HG02678 (cell line): ENCODE results near the gene RGL4.
A peak's percentile ranks its signal among the peaks of the same experiment; 100 is the strongest.

Experiments
- ATAC-seq: cut with Tn5 transposase; IDR thresholded peaks from one replicate; pipeline ENCODE4 v1.9.1; 2021; ENCODE audit warnings: mild to moderate bottlenecking, moderate library complexity; ENCODE audit not compliant: unreplicated experiment

Gene RGL4

DNA sequence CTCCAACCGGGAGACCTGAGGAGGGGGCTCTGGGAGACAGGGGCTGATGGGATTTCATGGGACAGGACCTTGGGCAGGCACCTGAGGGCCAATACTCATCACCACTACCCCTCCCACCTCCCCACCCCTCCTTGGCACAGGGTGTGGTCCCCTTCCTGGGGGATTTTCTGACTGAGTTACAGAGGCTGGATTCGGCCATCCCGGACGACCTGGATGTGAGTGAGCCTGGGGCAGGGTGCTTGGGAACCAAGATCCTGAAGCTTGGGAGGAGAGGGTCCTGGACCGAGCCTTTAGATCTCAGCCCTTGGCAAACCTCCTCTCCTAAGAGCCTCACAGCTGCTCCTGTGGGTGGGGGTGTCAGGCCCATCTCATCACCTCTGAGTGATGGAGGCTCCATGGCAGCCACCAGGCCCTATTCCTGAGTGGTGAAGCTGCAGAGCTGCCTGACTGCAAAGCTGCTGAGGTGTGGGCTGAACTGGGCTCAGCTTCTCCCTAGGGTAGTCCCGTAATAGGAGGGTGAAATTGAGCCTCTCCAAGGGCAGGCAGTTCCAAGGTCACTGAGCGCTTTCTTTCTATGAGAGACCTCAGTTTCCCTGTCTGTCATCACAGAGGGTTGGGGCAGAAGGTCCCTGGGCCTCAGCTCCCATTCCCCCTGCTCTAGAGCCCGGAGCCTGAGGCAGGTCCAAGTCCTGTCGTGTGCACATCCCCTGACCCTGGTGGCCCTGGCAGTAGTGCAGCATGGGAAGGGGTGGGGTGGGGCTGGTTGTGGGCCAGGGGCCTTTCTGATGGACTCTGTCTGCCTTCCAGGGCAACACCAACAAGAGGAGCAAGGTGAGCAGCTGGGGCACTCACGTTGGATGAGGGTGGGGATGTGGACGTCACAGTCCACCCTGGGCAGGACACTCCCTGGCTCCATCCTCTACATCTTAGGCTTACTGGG is 6.5 kb downstream of the RGL4 start:
- ATAC-seq = no peak

- ATAC-seq = no peak
These were observed 7.3 kb downstream of the RGL4 start for GRCh38 chr22:23698094-23698493.

GRCh38 chr22:23698673-23699235 is 7.9 kb downstream of the RGL4 start:
- no peak for ATAC-seq

DNA sequence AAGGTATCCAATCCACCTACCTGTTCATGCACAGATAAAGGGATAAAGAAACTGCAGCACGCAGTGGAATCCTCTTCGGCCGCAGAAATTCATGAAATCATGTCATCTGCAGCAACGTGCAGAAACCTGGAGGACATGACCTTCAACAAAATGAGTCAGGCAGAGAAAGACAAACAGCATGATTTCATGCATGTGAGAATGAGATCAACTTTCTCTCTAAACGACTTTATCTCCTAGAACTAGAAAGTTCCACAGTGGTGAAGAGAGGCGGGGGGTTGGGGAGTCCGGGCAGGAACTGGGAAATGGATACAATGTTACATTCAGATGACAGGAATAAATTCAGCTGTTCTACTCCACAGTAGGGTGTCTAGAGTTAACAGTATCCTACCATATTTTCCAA is 9.9 kb downstream of the RGL4 start:
- ATAC-seq = no peak

- no peak for ATAC-seq
These were observed 13.2 kb downstream of the RGL4 start for GRCh38 chr22:23704062-23704461.

GRCh38 chr22:23704829-23705228 is 14.0 kb downstream of the RGL4 start:
- ATAC-seq = no peak

DNA sequence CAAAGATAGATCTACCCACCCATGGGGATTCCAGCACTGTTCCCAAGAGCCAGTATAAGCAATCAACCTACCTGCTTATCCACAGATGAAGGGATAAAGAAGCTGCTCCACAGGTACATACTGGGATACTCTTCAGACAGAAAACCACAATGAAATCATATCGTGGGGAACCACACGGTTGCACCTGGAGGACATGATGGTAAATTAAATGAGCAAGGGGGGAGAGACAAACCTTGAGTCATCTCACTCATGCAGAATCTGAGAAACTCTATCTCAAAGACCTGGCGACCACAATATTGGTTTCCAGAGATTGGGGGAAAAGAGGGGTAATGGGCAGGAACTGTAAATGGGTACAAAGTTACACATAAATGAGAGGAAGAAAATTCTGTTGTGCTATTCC is 14.5 kb downstream of the RGL4 start:
- no peak for ATAC-seq

DNA sequence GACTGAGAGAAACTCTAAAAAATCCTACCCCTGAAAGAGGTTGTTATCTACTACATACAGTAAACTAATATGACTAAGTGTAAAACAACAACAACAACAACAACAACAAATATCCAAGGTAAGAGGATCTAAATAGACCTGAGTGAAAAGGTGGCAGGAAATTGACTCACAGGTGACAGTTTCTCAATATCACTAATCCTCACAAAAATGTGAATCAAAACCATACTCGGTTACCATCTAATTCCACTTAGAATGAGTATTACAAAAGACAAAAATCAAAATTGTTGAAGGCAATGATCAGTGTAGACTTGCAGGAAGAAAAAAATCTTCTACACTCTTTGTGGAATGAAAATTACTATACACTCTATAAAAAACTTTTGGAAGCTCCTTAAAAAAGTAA is 17.5 kb downstream of the RGL4 start:
- ATAC-seq = no peak

- ATAC-seq = no peak
These were observed 18.3 kb downstream of the RGL4 start for GRCh38 chr22:23709107-23709506.

DNA sequence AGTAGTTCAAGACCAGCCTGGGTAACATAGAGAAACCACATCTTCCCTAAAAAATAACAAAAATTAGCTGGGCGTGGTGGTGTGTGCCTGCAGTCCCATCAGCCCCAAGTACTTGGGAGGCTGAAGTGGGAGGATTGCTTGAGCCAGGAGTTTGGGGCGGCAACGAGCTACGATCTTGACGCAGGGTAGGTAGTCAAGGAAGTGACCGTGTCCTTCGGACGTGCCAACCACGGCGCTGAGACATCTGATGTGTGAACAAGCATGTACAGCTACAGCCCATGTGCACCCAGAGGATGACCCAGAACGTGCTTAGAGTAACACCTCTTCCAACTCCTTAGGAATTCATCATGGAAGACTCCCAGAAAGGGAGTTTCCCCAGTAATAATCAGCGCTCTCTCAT is 21.4 kb downstream of the RGL4 start:
- no peak for ATAC-seq

GRCh38 chr22:23713696-23714595 is 23.1 kb downstream of the RGL4 start:
- no peak for ATAC-seq

- ATAC-seq = no peak
These were observed 24.1 kb downstream of the RGL4 start for GRCh38 chr22:23714596-23715578.

GRCh38 chr22:23715806-23716375 is 25.1 kb downstream of the RGL4 start:
- no peak for ATAC-seq

GRCh38 chr22:23716811-23717801 is 26.3 kb downstream of the RGL4 start:
- ATAC-seq = peak; percentile 91

GRCh38 chr22:23718371-23719165 is 27.8 kb downstream of the RGL4 start:
- ATAC-seq = no peak

DNA sequence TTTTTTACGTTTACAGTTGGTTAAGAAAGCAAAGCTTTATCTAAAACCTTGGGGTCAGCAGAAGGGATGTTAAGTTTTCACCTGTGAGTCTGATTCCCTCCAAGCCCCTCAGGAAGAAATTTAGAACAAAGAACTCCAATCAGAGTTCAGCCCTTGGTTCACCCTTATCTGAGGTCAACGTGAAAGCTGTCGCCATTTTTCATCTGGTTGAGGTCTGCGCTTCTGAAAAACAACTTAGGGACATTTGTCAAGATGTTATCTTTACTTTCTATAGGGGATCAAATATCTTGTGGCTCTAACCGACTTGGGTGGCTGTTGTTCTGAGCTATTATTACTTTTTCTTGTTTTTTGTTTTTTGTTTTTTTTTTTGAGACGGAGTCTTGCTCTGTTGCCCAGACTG is 30.0 kb downstream of the RGL4 start:
- no peak for ATAC-seq

GRCh38 chr22:23722160-23722559 is 31.3 kb downstream of the RGL4 start:
- ATAC-seq = no peak

DNA sequence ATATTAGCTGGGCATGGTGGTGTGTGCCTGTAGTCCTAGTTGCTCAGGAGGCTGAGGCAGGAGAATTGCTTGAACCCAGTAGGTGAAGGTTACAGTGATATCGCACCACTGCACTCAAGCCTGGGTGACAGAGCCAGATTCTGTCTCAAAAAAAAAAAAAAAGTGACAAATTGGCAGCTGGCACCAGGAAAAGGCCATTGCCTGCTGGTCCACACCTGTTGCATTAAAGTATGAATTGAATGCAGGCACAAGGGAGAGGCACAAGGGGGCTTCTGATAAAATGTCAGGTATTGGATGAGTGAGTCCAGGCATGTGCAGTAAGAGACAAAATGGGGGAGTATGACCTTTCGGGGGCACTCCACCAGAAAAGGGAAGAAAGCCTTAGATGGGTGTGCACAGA is 31.9 kb downstream of the RGL4 start:
- ATAC-seq = no peak
